IPS-11a (cell line): Measurements from ENCODE around the gene TCEANC2.

Source experiments
- H3K4me3 ChIP-seq: one replicate; pipeline ENCODE4 v1.5.1; 2013; ENCODE audit warnings: low read depth, low read length, control low read depth

TCEANC2 gene

GRCh38 chr1:54112705-54113368 lies 59.4 kb downstream of the TCEANC2 start:
- no peak overlapping the region for H3K4me3 ChIP-seq

GRCh38 chr1:54114001-54114400 lies 60.6 kb downstream of the TCEANC2 start:
- no peak overlapping the region for H3K4me3 ChIP-seq

GRCh38 chr1:54114955-54115354 lies 61.5 kb downstream of the TCEANC2 start:
- H3K4me3 ChIP-seq: no peak overlapping the region

DNA sequence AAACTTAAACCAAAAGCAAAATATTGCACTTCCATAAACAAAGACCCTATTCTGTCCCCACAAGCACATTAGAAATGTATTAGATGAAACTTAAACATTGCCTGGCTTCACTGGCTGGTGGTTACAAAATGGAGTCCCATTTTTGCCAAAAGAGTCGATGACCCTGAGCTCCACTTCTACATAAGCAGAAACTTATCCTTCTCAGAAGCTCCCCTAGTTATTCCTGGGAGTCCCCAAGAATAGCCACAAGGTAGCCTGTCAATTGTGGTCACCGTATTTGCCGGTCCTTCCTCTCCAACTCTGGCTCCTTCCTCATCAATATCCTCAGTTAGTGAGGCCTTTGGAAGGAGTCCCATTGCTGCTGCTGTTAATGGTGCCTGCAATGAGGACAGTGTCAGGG lies 62.1 kb downstream of the TCEANC2 start:
- no peak overlapping the region for H3K4me3 ChIP-seq

GRCh38 chr1:54117815-54118563 lies 64.6 kb downstream of the TCEANC2 start:
- H3K4me3 ChIP-seq: no peak overlapping the region

- no peak overlapping the region for H3K4me3 ChIP-seq
Observed at GRCh38 chr1:54118704-54119103, 65.3 kb downstream of the TCEANC2 start.

DNA sequence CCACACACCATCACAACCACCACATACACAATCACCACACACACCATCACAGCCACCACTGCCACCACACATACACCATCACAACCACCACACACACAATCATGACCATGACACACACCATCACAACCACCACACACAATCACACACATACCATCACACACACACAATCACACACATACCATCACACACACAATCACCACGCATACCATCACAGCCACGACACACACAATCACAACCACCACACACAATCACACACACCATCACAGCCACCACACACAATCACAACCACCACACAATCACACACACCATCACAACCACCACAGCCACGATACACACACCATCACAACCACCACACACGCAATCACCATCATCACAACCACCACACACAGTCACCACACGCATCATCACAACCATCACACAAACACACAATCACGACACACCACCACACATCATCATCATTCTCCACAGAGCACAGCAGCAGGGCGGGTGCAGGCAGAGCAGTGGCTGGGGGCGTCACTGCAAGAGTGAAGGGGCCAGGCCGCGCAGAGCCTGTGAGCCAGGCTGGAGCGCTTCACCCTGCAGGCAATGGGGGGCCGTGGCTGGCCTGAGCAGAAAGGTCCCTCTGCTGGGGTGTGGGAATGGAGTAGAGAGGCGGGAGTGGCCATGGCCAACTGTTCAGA lies 66.8 kb downstream of the TCEANC2 start:
- H3K4me3 ChIP-seq: no peak overlapping the region

- H3K4me3 ChIP-seq: no peak overlapping the region
Observed at GRCh38 chr1:54120698-54121481, 67.5 kb downstream of the TCEANC2 start.

GRCh38 chr1:54121482-54122134 lies 68.2 kb downstream of the TCEANC2 start:
- no peak overlapping the region for H3K4me3 ChIP-seq

- no peak overlapping the region for H3K4me3 ChIP-seq
Observed at GRCh38 chr1:54122135-54122751, 68.8 kb downstream of the TCEANC2 start.

DNA sequence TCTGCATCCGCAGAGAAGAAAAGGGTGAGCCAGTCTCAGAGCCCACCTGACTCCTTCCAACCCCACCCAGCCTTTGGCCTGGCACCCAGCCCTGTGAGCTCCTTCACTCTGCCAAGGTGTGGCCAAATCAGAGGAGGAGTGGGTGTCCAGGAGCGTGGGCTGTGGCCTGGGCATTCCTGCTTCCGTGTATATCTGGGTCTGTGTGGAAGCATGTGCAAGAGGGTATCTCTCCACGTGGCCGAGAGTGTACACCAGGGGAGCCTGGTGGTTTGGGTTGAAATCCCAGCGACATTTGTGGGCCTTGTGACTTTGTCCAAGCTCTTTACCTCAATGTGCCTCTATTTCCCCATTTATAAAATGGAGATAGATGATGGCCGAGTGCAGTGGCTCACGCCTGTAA lies 69.6 kb downstream of the TCEANC2 start:
- H3K4me3 ChIP-seq: no peak overlapping the region

DNA sequence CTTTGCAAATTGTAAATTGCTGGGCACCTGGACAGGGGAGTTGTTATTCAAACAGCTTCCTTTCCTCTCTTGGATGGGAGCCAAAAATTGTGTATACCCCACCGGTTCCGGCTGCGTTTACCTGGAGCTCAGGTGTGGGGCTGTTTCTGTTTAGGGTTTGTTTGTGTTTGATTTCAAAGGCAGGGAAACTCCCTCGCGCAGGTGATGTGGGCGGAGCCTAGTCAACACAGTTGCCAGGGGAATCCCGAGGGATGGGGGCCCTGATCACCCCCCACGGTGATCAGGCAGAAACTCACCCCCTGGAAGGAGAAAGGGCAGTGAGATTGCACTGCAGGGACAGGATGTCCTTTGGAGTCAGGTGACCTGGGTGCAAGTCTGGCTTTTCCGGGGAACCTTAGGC lies 71.1 kb downstream of the TCEANC2 start:
- no peak overlapping the region for H3K4me3 ChIP-seq

GRCh38 chr1:54124906-54125305 lies 71.5 kb downstream of the TCEANC2 start:
- H3K4me3 ChIP-seq: no peak overlapping the region

DNA sequence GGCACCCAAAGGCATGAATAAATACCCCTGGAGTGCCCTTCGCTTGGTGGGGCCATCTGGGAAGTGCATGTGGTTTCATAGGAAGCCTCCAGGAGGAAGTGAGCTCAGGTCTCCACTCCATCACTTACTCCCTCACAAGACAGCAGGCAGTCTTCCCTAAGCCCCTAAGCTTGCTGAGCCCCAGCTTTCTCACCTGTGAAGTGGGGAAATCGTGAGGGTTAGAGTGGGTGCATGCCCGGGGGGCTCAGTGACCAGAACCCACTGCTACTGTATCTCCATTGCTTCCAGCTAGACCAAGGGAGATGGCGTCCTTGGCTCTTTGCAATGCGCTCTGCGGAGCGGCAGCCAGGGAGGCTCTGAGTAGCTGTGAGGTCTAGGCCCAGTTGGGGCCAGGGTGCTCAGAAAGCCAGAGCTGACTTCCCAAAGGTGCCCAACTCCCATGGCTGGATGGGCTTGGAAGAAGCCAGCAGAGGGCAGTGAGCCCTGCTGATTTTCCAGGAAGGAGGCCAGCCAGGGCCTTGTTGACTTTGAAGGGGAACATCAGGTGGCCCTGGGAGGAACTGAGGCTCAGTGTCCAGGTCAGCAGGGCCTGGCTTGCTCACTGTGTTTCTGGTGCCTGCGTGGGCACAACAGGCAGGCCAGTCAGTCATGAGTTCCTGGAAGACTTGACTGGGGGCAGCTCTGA lies 72.1 kb downstream of the TCEANC2 start:
- H3K4me3 ChIP-seq: no peak overlapping the region

DNA sequence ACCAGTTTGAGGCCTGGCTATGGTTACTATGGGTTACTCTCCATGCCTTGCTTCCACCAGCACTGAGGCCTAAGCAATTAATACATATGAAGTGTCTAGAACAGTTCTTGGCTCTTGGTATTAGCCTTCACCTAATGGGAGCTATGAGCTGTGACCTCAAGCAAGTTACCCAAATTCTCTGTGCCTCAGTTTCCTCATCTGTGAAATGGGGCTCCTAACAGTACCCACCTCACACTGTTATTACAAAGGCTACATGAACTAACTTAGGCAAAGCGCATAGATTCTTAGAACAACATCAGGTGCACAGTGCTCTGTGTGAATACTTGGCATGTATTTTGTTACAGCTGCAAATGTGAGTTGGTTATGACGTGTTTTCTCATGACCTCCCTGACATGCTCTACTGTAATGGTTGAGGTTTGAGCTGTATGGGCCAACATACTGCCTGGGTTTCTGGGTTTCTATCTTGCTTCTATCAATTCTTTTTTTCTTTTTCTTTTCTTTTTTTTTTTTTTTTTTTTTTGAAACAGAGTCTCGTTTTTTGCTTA lies 72.9 kb downstream of the TCEANC2 start:
- no peak overlapping the region for H3K4me3 ChIP-seq

GRCh38 chr1:54127594-54128300 lies 74.3 kb downstream of the TCEANC2 start:
- H3K4me3 ChIP-seq: no peak overlapping the region

- H3K4me3 ChIP-seq: no peak overlapping the region
Observed at GRCh38 chr1:54129858-54130257, 76.5 kb downstream of the TCEANC2 start.

GRCh38 chr1:54131419-54131818 lies 78.0 kb downstream of the TCEANC2 start:
- H3K4me3 ChIP-seq: no peak overlapping the region

DNA sequence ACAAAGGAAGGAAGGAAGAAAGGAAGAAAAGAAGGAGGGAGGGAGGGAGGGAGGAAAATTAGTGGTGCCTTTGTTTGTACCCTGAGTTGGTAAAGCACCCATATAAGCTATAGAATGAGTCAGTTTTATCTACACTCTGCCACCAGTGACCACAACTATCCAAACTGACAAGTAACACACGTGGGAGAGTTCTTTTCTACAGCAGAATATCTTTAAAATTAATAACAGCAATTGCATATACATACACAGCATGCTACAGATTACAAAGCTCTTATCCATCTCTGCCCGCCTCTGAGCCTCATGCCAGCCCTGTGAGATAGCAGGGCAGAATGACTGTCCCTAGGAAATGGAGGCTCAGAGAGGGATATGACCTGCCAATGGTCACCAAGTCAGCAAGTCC lies 79.1 kb downstream of the TCEANC2 start:
- no peak overlapping the region for H3K4me3 ChIP-seq
